HG02571 (cell line): ENCODE measurements around the gene SH3PXD2B.
A peak's percentile ranks its signal among the peaks of the same experiment; 100 is the strongest.

Experiments
- ATAC-seq: cut with Tn5 transposase; IDR thresholded peaks from one replicate; pipeline ENCODE4 v1.9.1; 2021; ENCODE audit warnings: mild to moderate bottlenecking, moderate library complexity; ENCODE audit not compliant: unreplicated experiment

SH3PXD2B gene

GRCh38 chr5:172454358-172455086, at the start of gene SH3PXD2B:
TSS of gene SH3PXD2B (minus strand) at chr5:172454525. CDS start at chr5:172454352, 173 bp downstream.
- ATAC-seq: peak; percentile 42

- ATAC-seq: no peak
Observed at GRCh38 chr5:172502969-172503368, 48.6 kb upstream of the SH3PXD2B start.

- no peak for ATAC-seq
Observed at GRCh38 chr5:172502410-172502809, 48.1 kb upstream of the SH3PXD2B start.

- ATAC-seq: no peak
Observed at GRCh38 chr5:172501708-172502320, 47.5 kb upstream of the SH3PXD2B start.

GRCh38 chr5:172499287-172499686, 45.0 kb upstream of the SH3PXD2B start:
- no peak for ATAC-seq

- ATAC-seq: no peak
Observed at GRCh38 chr5:172498431-172499129, 44.3 kb upstream of the SH3PXD2B start.

- no peak for ATAC-seq
Observed at GRCh38 chr5:172497591-172498255, 43.4 kb upstream of the SH3PXD2B start.

- no peak for ATAC-seq
Observed at GRCh38 chr5:172496671-172497371, 42.5 kb upstream of the SH3PXD2B start.

GRCh38 chr5:172494630-172495505, 40.5 kb upstream of the SH3PXD2B start:
- no peak for ATAC-seq

GRCh38 chr5:172493906-172494305, 39.6 kb upstream of the SH3PXD2B start:
- no peak for ATAC-seq

GRCh38 chr5:172493461-172493860, 39.1 kb upstream of the SH3PXD2B start:
- no peak for ATAC-seq

- ATAC-seq: no peak
Observed at GRCh38 chr5:172493002-172493401, 38.7 kb upstream of the SH3PXD2B start.

- ATAC-seq: no peak
Observed at GRCh38 chr5:172492097-172492840, 37.9 kb upstream of the SH3PXD2B start.

GRCh38 chr5:172491481-172491880, 37.2 kb upstream of the SH3PXD2B start:
- ATAC-seq: no peak

GRCh38 chr5:172490514-172491461, 36.5 kb upstream of the SH3PXD2B start:
- ATAC-seq: no peak

GRCh38 chr5:172488221-172488620, 33.9 kb upstream of the SH3PXD2B start:
- no peak for ATAC-seq

GRCh38 chr5:172487671-172488070, 33.3 kb upstream of the SH3PXD2B start:
- no peak for ATAC-seq

- ATAC-seq: no peak
Observed at GRCh38 chr5:172486912-172487311, 32.6 kb upstream of the SH3PXD2B start.
